ENCODE data around the gene LRMDA. TPM values are rescaled to one million over a fixed set of nuclear protein-coding genes. Genes with fewer than 3 reads are reported as not detected.

Gene LRMDA
- total and polyA plus RNA-seq, 2 donors (not counting 3 experiments of a cell fraction or from before 2014, with no cell fraction given): 9.7 to 18.0 TPM

GRCh38 chr10:75585294-75585693 lies 153.9 kb downstream of the LRMDA start:
- Histone ChIP-seq H3K79me2 (ENCODE audit: control insufficient read depth, insufficient read depth, low read length) (no peaks in the 10 kb centered on the region), H4K20me1 (replicated peaks; ENCODE audit: control insufficient read depth, extremely low read depth, insufficient read depth, low read length) (no peaks in the 10 kb centered on the region), H3K9ac (replicated peaks; ENCODE audit: extremely low read depth, insufficient read depth, low read length) (no peak overlapping the region), H3K36me3 (ENCODE audit: control insufficient read depth in 2 of 2, extremely low read depth in 1 of 2, insufficient read depth in 2 of 2, low read length in 2 of 2) (no peaks in the 10 kb centered on the region), H2AFZ (ENCODE audit: low read depth, low read length) (no peak overlapping the region), H3K4me1 (ENCODE audit: control insufficient read depth, extremely low read depth, insufficient read depth, low read length) (no peaks in the 10 kb centered on the region), H3K4me2 (ENCODE audit: insufficient read depth, low read length) (no peak overlapping the region), H3K9me1 (replicated peaks; ENCODE audit: control insufficient read depth, extremely low read depth, insufficient read depth, low read length) (no peaks in the 10 kb centered on the region), H3K27ac (ENCODE audit: insufficient read depth, low read depth, low read length) (no peak overlapping the region), H3K27me3 (ENCODE audit: control insufficient read depth in 2 of 2, insufficient read depth in 2 of 2, low read length in 2 of 2) (no peaks in the 10 kb centered on the region), H3K9me3 (replicated peaks; ENCODE audit: control insufficient read depth, insufficient read depth, low read length) (no peaks in the 10 kb centered on the region), H3K4me3 (replicated peaks in 1 of 3; ENCODE audit: insufficient read depth in 1 of 3, low read depth in 1 of 3, low read length in 3 of 3) (no peak overlapping the region)
- FAIRE-seq (no peak), DNase-seq (ENCODE audit: low read depth, low spot score) (no peak)
- TF ChIP-seq, protein P1, sequence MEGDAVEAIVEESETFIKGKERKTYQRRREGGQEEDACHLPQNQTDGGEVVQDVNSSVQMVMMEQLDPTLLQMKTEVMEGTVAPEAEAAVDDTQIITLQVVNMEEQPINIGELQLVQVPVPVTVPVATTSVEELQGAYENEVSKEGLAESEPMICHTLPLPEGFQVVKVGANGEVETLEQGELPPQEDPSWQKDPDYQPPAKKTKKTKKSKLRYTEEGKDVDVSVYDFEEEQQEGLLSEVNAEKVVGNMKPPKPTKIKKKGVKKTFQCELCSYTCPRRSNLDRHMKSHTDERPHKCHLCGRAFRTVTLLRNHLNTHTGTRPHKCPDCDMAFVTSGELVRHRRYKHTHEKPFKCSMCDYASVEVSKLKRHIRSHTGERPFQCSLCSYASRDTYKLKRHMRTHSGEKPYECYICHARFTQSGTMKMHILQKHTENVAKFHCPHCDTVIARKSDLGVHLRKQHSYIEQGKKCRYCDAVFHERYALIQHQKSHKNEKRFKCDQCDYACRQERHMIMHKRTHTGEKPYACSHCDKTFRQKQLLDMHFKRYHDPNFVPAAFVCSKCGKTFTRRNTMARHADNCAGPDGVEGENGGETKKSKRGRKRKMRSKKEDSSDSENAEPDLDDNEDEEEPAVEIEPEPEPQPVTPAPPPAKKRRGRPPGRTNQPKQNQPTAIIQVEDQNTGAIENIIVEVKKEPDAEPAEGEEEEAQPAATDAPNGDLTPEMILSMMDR (IDR thresholded peaks at IDR 0.05; ENCODE audit: extremely low read depth in 1 of 2, insufficient read depth in 1 of 2, low read depth in 1 of 2, low read length in 2 of 2): no peak
- TF ChIP-seq FOS (IDR thresholded peaks at IDR 0.05; ENCODE audit: borderline replicate concordance, insufficient read depth, low read length) (no peak), POLR2A (IDR thresholded peaks at IDR 0.05; ENCODE audit: low read depth, low read length) (no peak), MYC (IDR thresholded peaks at IDR 0.05; ENCODE audit: low read depth, low read length) (no peak), JUN (IDR thresholded peaks at IDR 0.05; ENCODE audit: borderline replicate concordance, insufficient read depth, insufficient read length, low read depth) (no peak), GATA2 (IDR thresholded peaks at IDR 0.05; ENCODE audit: insufficient read depth, insufficient read length, low read depth, low read length) (no peak), EZH2 (IDR thresholded peaks at IDR 0.05; ENCODE audit: borderline replicate concordance, low read depth, low read length, severe bottlenecking) (no peak), POLR2AphosphoS5 (IDR thresholded peaks at IDR 0.05; ENCODE audit: insufficient read depth, low read depth, low read length) (no peak)
- TF ChIP-seq, protein P2, sequence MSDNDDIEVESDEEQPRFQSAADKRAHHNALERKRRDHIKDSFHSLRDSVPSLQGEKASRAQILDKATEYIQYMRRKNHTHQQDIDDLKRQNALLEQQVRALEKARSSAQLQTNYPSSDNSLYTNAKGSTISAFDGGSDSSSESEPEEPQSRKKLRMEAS (IDR thresholded peaks at IDR 0.05; ENCODE audit: insufficient read depth, insufficient read length): no peak
- intact Hi-C loops (cut with micrococcal nuclease): no loop called here
- ChIA-PET POLR2A (no interaction called here), CTCF (no interaction called here)
- BruUV-seq (replicated peaks): no TSS peak
- dilution Hi-C loops (cut with MboI; ENCODE audit: extremely low pct_ligation_motif_present, low sequenced_read_pairs): no loop called here
